Retinal pigment epithelial cell (primary cell): Measurements from ENCODE around the gene BEX3.
A peak's percentile ranks its signal among the peaks of the same experiment; 100 is the strongest.
"Not testable (repeated sequence)": the region's sequence is repeated elsewhere in the genome, so short reads cannot be mapped to it uniquely, and the experiment has no call there.

ENCODE experiments used
- DNase-seq: peaks from one replicate; pipeline ENCODE4 v3.0.0-alpha.2; 2010; ENCODE audit warnings: low read depth
- H3K4me3 ChIP-seq: 2 replicates; pipeline ENCODE4 v1.5.1; 2011; ENCODE audit warnings: mild to moderate bottlenecking, low read length, control low read depth, moderate library complexity
- CTCF ChIP-seq: conservative IDR thresholded peaks from 2 replicates; pipeline ENCODE4 v1.5.1; 2011; ENCODE audit warnings: low read depth, low read length, control low read depth, inconsistent platforms

Gene BEX3

GRCh38 chrX:103376979-103377324 is 614 bp downstream of the BEX3 start:
- H3K4me3 ChIP-seq, result peak overlapping the region; percentile 76
- TF ChIP-seq CTCF, result no peak
- DNase-seq, result no peak

- no peak overlapping the region for H3K4me3 ChIP-seq
- TF ChIP-seq CTCF, result no peak
- DNase-seq, result no peak
Measured at GRCh38 chrX:103378990-103379389, 2.7 kb downstream of the BEX3 start.

- no peak overlapping the region for H3K4me3 ChIP-seq
- TF ChIP-seq CTCF, result no peak
- DNase-seq, result no peak
Measured at GRCh38 chrX:103382877-103383276, 6.5 kb downstream of the BEX3 start.

GRCh38 chrX:103384672-103385071 is 8.3 kb downstream of the BEX3 start:
- H3K4me3 ChIP-seq, result no peak overlapping the region
- DNase-seq, result no peak
- TF ChIP-seq CTCF, result no peak

GRCh38 chrX:103385283-103385830 is 9.0 kb downstream of the BEX3 start:
- DNase-seq, H3K4me3 ChIP-seq: not testable (repeated sequence)

- no peak overlapping the region for H3K4me3 ChIP-seq
- no peak for TF ChIP-seq CTCF
- no peak for DNase-seq
Measured at GRCh38 chrX:103386332-103386731, 10.0 kb downstream of the BEX3 start.

- TF ChIP-seq CTCF, result no peak
- no peak for DNase-seq
- no peak overlapping the region for H3K4me3 ChIP-seq
Measured at GRCh38 chrX:103393487-103393886, 17.1 kb downstream of the BEX3 start.

GRCh38 chrX:103396186-103396585 is 19.8 kb downstream of the BEX3 start:
- TF ChIP-seq CTCF, result no peak
- no peak for DNase-seq
- no peak overlapping the region for H3K4me3 ChIP-seq
